ENCODE data around the gene CELSR1.

The CELSR1 gene

DNA sequence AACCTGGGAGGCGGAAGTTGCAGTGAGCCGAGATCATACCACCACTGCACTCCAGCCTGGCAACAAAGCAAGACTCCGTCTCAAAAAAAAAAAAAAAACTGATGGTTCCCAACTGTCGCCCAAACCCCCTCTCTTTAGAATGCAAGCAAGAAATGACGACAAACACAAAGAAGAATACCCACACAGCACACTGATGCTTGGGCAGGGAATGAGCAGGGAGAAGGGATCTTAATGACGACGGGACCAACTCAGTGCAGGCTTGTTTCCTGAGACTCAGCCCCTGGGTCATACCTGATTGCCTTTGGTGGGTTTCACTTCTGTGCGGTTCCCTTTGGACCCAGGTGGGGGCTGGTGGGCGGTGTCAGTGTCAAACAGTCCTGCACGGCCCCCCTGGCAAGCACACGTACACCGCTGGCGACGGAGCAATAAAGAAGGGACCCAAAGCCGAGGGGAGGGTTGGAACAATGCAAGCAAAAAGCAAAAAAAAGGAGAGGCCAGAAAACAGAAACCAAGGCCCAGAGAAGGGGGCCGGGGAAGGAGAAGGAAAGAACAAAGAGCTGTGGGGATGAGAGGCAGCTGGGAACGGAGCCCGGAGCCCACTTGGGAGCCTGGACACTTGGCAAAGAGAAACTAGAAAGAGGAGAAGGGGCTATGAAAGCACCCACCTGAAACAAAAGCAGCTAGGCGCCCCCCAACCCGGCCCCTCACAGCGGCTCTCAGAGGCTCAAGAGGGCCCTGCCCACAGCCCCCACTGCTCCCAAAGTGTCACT is 99.6 kb downstream of the CELSR1 start:
- DNase-seq = no peak

DNA sequence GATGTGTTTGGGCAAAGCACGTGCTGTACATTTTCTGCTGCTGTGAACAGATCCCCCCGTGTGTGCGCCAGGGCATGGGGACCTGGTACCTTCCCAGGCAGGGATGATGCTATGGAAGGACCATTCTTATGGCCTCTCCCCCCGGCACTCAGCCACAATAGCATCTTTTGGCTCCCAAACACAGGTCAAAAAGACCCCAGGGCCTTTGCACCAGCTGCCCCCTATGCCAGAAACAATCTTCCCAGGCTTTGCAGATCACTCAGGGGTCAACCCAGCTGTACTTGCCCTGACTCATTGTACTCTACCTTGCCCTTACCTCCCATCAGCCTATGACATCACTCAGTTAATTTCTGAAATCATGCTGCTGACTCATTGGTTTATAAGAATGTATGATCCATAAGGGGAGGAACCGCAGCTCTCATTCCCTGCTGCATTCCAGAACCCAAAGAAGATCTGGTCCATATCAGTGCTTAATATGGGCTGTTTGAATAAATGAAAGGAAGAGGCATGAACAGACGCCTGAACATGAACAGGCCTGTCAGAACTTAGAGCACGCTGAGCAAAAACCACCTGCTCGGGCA is 100.7 kb downstream of the CELSR1 start:
- no peak for DNase-seq

DNA sequence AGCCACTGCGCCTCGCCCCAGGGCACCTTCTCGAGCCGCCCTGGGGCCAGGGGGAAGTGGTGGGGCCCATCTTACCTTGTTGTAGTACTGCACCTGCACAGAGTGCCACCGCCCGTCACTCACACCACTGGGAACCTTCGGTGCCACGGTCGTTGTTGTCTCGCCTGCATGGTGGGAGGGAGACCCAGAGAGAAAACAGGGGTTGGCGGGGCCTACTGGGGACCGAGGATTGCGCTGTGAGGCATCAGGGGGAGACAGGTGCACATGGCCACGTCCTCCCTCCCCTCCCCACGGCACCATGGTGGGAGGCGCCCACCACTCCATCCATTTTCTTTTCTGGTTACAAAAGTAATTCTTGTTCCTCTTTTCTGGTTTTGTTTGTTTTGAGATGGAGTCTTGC is 104.1 kb downstream of the CELSR1 start:
- DNase-seq = no peak

DNA sequence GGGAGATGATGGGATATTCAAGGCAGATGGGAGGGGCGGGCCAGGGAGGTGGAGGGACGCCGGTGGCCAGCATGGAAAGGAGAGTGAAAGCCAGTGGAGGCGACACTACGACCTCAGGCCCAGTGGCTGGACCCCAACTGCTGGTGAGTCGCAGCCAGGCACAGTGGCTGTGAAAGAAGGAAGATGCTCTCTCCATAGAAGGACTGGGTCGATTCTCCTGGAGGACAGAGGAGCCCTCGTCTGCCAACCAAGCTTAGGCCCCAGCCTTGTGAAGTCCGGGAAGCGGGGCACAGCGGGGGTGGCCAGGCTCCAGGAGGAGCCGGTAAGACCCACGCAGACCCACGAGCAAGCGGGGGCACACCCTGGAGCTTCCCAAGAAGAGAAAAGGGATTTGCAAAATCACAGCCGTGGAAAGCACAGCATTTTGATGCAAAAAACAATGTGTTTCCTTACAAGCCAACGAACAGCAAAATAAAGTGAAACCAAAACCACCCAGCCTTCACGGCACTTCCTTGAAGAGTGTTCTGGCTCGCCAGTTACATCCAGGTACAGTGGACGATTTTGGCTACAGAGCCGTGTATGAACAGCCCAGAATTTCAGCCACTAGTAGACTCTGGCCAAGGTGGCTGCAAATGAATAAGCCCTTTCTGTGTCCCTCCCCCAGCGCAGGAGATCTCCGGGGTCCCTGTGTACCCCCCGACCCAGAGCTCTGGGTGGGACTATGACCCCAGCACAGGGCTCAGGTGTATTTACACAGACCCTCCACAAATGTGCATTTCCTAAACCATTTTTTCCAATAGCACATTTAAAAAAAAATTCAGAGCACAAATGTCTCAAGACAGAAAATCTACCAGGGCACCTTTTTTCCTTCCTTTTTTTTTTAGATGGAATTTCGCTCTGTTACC is 105.0 kb downstream of the CELSR1 start:
- no peak for DNase-seq

DNA sequence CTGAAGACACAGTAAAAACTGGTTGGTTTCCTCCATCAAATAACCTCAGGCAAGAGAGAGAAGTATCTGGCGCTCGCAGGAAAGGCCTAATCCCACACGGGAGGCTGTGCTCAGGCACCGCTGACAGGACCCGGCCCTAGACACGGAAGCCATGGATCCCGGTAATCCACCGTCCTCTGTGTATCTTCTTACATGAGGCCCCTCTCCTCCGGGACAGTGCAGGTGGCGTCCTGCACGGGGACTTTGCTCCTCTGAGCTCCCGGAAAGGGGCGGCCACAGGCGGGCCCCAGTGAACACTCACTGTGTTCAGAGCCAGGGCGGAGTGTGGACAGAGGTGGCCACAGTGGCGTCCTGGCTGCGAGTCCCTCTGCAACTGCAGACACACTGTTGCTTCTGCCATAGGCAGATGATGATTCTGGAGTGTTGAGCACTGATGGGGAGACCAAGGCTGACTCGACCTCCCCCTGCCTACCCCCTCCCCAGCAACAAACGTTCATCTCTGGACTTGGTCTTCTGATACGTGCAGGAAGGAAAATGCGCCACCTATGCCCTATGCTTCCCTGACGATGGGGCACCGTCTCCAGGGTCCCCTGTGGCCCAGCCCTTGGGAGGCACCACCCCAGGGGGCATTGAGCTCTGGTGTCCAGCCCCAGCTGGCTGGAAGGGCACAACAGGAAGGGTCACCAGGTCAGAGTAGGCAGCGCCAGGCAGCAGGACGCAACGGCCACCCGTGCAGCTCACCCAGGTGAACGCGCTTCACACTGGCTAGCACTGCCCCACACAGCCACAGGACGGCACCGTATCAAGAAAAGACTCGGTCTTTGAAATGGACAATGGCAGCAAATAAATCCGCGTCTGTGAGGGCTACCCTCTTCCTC is 106.2 kb downstream of the CELSR1 start:
- DNase-seq = no peak

DNA sequence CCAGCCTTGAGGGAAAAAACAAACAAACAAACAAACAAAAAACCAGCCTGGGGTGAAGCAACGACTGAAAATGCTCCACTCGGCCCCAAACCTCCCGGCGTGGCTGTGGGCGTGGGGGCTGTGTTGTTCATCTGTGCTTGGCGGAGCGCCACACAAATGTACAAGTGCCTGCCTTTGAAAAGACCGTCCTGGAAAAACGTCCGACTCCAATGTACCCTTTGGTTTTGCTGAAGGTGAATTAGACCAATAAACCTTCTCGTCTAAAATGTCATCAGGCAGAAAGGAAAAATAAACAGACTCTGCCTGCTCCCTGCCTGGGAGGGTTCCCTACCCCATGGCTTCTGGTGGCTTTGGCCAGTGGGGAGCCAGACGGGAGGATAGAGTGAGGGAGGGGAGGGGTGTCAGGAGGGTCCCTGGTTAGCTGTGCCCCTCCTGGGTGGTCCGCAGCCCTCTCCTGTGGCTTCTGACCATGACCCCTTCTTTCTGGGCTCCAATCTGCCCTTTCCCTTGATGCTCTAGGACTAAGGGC is 108.0 kb downstream of the CELSR1 start:
- DNase-seq = no peak

DNA sequence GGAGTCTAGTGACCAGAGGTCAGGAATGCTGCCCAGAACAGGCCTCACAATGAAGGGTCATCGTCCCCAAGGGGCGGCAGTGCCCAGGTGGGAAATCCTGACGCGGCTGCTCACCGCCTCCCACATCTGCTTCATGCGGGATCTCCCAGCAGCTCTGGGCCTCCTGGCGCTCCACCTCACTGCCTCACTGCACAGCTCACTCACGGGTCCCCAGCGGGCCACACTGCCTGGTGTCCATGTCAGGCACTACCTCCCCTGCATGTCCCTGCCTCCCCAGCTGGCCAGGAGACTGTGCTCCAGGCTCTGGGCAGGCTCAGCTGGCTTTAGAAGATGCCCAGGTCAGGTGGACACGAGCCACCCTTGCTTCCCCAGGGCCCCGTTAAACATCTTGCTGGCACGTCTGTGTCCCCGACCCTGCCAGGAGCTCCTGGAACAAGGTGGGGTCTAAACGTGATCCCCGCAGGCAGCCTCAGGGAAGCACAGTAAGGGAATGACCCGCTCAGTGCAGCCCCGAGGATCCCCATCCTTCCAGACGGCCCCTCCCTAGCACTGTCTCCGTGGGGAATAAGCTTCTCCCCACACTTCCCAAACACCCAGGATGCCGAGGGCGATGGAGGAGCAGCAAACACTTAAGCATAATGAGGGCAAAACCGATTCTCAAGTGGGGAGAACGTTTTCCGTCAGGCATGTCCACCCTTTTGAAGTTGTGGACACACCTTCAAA is 108.7 kb downstream of the CELSR1 start:
- no peak for DNase-seq

DNA sequence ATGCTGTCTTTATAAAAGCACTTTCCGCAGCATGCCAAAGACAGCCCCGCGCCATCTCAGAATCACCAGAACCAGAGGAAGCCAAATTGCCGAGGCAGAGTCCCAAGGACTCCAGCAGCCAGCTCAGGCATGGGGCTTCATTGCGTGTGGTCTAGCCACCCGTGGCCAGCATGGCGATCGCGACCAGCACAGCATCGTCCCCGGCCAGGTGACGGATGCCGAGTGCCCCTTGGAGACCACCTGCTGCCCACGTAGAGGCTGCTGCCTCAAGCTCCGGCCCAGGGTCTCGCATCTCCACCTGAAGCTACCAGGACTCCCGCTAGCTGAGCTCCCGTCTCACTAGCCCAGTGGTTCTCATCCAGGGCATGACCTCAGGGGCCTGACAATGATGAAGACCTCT is 109.2 kb downstream of the CELSR1 start:
- no peak for DNase-seq

DNA sequence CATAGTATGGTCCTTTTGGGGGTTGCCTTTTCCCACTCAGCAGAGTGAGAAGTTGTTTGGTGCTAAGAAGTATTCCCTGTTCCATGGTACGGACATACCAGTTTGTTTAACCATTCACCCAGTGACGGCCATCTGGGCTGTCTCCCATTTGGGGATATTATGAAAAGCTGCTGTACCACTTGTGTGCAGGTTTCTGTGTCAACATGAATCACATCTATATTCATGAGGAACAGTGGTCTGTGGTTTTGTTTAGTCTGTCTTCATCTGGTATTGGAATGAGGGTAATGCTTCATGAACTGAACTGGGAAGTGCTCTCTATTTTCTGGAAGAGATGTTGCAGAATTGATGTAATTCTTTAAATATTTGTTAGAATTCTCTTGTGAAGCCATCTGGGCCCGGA is 112.4 kb downstream of the CELSR1 start:
- no peak for DNase-seq

DNA sequence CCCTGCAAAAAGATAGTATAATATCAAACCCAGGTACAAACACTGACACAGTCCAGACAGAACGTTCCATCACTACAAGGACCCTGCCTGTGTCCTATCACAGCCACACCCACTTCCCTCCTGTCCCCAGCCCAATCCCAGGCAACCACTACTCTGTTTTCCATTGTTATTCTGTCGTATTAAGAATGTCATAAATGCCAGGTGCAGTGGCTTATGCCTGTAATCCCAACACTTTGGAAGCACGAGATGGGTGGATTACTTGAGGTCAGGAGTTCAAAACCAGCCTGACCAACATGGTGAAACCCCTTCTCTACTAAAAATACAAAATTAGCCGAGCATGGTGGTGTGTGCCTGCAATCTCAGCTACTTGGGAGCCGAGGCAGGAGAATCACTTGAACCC is 112.9 kb downstream of the CELSR1 start:
- DNase-seq = no peak

DNA sequence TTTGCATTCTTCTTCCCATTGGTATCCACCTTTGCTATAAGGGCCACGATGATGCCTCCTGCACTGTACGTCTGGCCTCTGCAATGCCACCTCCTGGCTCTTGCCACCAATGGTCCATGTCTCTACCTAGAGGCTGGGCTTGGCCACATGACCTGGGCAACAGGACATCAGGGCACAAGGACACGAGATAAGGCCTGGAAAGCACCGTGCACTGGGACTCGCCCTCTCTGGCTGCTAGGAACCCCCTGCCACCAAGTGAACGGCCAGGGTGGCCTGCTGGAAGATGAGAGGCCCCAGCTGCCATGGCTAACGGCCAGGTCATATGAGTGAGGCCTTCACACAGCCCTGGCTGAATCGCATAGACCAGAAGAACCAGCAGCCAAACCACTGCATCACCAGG is 114.5 kb downstream of the CELSR1 start:
- DNase-seq = no peak

DNA sequence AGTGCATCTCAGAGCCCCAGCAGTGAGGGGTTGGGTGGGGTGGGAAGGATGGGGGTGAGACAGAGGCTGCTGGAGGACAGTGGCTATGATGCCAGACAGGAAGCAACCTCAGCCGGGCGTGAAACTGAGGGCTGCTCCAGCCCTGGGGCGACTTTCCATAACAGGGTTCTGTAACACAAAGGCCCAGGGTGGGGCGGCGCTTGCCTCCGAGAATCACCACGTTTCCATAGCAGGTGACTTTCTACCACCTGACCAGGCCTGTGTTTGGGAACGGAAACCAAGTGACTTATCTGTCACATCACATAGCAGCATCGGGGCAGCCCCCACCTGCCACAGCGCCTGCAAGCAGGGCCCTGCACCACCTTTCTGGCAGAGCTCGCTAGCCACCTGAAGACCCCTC is 116.2 kb downstream of the CELSR1 start:
- DNase-seq = no peak

DNA sequence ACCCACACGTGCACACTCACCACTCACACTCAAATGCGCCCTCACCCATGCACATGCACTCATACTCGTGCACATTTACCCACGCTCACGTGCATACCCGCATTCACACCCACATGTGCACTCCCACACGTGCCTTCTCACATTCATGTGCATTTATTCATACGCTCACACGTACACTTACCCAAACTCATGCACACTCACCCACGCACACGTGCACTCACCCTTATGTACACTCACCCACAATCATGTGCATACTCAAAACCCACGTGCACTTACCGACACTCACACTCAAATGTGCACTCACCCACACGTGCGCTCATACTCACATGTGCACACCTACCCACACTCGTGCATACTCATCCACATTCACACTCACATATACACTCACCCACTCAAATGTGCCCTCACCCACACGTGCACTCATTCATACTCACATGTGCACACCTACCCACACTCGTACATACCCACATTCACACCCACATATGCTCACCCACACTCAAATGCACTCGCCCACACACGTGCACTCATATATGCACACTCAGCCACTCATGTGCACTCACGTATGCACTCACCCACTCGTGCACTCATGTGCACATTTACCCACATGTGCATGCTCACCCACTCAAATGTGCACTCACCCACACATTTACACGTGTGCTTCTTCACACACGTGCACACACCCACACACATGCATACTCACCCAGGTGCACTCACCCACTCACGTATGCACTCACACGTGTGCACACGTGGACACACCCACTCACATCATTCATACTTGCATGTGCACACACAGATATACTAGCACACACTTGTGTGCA is 117.5 kb downstream of the CELSR1 start:
- no peak for DNase-seq

DNA sequence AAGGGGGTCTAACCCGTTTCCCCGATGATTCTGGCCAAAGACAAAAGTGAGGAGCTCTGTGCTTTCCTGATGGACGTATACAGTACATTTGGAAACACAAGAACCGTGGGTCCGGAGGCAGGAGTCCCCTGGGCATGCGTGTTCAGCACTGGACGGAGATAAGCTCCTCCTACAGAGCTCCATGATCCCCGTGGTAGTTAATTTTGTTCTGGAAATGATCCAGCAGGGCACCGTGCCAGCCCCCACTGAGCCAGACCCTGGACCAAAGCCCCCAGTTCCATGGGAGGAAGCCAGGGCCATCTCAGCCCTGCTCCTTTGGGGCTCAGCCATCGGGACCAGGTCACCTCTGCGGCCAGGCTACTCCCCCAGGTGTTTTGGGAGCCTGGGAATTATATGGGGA is 118.6 kb downstream of the CELSR1 start:
- DNase-seq = no peak

DNA sequence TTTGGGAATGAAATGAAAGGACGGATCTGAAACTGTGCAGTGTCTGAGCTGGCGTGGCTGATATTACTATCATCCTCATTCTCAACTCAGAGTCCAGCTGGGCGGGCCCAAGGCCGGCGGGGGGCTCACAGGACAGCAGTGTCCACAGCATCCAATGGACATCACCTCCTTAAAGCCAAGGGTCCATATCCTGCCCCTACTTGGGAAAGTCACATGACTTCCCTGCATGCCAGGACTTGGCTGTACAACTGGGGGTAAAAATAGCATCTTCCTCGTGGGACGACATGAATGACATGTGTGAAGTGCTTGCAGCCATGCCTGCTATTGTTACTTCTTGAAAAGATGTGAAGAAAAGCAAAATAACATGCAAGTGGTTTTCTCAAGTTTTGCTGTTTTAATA is 119.7 kb downstream of the CELSR1 start:
- DNase-seq = no peak

DNA sequence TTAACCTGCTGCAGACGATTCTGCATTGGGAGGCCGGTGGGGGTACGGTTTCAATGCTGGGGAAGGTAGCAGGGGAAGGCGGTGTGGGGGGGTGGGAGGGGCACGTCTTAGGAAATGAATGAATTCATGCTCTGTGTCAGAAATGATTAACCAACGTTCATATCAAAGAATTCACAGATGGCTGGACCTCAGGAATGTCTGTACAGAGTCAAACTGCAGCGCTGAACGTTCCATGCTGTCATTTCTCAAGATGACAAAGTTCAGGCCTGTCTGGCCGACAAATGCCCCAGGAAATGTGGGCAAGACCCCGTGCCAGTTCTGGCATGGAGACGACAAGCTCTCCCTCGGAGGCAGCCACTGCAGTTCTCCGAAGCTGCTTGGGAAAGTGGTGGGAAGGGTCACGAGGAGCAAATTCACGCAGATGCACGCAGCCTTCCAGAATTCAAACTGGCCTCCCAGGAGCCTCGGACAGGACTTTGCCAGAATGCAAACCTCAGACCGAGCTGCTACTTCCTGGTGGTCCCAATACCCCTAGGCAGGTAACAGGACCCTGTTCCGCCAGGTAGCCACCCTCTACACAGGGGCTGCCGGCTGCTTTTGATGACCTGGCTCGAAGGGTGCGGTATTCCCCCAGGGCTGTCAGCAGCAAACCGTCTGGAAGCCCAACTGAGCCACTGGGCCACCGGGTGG is 120.4 kb downstream of the CELSR1 start:
- DNase-seq = no peak

DNA sequence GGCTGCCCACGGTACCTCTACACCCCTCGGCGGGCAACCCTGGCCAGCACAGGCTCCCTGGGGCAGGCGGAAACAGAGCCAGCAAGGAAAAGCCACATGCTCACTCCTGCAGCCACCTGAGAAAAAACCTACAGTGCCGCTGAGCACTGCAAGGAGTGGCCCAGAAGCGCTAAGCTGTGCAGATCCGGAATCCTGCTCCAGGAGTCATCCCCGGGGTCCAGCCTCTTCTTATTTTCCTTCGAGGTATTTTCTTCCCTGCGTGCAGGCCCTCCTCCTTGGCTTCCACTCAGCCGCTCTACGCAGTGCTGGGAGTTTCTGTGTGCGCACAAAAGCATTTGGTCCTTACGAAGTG is 120.9 kb downstream of the CELSR1 start:
- DNase-seq = no peak

DNA sequence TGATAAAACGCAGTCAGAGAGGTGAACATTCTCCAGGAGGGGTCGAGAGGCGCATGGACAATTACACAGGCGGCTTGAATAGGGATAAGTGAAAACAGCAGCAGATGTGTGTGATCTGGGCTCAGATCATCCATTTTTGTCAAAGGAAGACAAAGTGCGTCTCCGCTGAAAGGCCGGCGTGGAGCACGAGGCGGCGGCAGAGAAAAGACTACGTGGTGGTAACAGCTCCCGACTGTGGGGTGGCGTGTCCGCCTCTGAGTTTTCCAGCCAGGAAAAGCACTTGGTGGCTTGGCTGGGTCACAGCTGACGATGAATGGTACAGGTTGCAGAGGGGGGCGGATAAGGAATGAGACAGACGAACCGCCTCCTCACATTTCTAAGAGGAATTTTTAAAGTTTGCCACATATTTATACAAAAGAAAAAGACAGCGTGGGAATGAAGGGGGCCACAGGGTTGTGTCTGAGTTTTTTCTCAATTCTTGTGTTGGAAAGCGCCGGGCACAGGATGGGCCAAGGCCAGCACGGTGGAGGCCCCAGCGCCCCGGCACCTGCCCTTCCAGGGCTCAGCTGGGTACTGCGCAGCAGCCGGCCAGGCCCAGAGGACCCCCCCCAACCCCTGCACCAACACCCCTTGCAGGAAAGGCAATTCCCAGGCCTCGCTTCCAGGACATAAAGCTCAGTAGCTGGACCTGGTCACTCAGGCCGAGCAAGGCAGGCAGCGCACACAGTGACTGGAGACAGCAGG is 121.5 kb downstream of the CELSR1 start:
- no peak for DNase-seq

DNA sequence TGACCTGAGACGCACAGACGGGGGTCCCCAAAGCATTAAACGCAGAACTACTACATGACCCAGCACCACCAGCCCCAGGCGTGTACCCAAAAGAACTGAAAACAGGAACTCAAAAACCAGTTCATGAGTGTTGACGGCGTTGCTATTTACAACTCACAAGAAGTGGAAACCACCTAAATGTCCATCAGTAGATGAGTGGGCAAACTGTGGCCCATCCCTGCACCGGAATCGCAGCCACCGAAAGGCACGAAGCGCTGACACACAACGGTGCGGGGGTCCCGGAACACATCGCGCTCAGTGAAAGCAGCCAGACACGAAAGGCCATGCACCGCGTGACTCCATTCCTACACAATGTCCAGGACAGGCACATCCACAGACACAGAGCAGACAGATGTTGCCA is 122.7 kb downstream of the CELSR1 start:
- no peak for DNase-seq

All from NCI-H2107 (cell line).